NCI-H446 treated with DMSO at 0.1 percent for 48 hours (cell line): ENCODE results near the gene XPR1.

Experiments
- DNase-seq: peaks from one replicate; lab custom pipeline; 2025; lab: John Stamatoyannopoulos, UW

The XPR1 gene

GRCh38 chr1:180615493-180616290 is 16.1 kb upstream of the XPR1 start:
- DNase-seq: no peak

GRCh38 chr1:180616439-180616838 is 15.4 kb upstream of the XPR1 start:
- no peak for DNase-seq

- DNase-seq: no peak
Observed at GRCh38 chr1:180617774-180618395, 13.9 kb upstream of the XPR1 start.

- DNase-seq: no peak
Observed at GRCh38 chr1:180620581-180620980, 11.2 kb upstream of the XPR1 start.

GRCh38 chr1:180622658-180623508 is 8.9 kb upstream of the XPR1 start:
- DNase-seq: no peak

GRCh38 chr1:180623579-180624347 is 8.1 kb upstream of the XPR1 start:
- no peak for DNase-seq

- DNase-seq: no peak
Observed at GRCh38 chr1:180626711-180627110, 5.1 kb upstream of the XPR1 start.

GRCh38 chr1:180627411-180627810 is 4.4 kb upstream of the XPR1 start:
- no peak for DNase-seq

- no peak for DNase-seq
Observed at GRCh38 chr1:180628646-180629045, 3.2 kb upstream of the XPR1 start.

GRCh38 chr1:180630408-180631193 is 1.2 kb upstream of the XPR1 start:
- DNase-seq: no peak

- no peak for DNase-seq
Observed at GRCh38 chr1:180631194-180631765, 542 bp upstream of the XPR1 start.

GRCh38 chr1:180632326-180633056 is 669 bp downstream of the XPR1 start:
- DNase-seq: no peak

- DNase-seq: peak; percentile 31
Observed at GRCh38 chr1:180633057-180634056, 1.5 kb downstream of the XPR1 start.

- DNase-seq: no peak
Observed at GRCh38 chr1:180636138-180636537, 4.3 kb downstream of the XPR1 start.

GRCh38 chr1:180639871-180640270 is 8.0 kb downstream of the XPR1 start:
- DNase-seq: no peak

- DNase-seq: no peak
Observed at GRCh38 chr1:180640531-180640949, 8.7 kb downstream of the XPR1 start.

GRCh38 chr1:180641662-180642061 is 9.8 kb downstream of the XPR1 start:
- DNase-seq: no peak

- no peak for DNase-seq
Observed at GRCh38 chr1:180642781-180643180, 11.0 kb downstream of the XPR1 start.

GRCh38 chr1:180643693-180644092 is 11.9 kb downstream of the XPR1 start:
- DNase-seq: peak; percentile 48
